Body of pancreas (tissue), 4 donors: ENCODE measurements around the gene PCMTD2. TPM values are rescaled to one million over a fixed set of nuclear protein-coding genes. Genes with fewer than 3 reads are reported as not detected.

Experiments
- ATAC-seq: fragments of 150-250 bp; one replicate; pipeline ENCODE4 v1.9.1; 2016
- DNase-seq, 4 donors: peaks; one replicate each; pipeline ENCODE4 v3.0.0-alpha.2; 2019
- H3K27ac ChIP-seq, 4 donors: fragments of 200-600 bp; sonication (generic); 1 replicate in 3 of 4; 2 replicates in 1 of 4; pipeline versions ENCODE4 v1.5.1 to v1.6.1; 2016 to 2019; ENCODE audit warnings: mild to moderate bottlenecking in 1 of 4, mixed read lengths in 1 of 4, moderate library complexity in 1 of 4
- H3K27me3 ChIP-seq, 2 donors: fragments of 200-600 bp; sonication (generic); one replicate each; pipeline ENCODE4 v1.6.0; 2016; ENCODE audit warnings: mild to moderate bottlenecking in 1 of 2
- H3K36me3 ChIP-seq, 2 donors: fragments of 200-600 bp; sonication (generic); replicated peaks in 1 of 2; 2 replicates each; pipeline ENCODE4 v1.5.1; 2016; ENCODE audit warnings: low read depth in 2 of 2; ENCODE audit not compliant: insufficient read depth in 1 of 2
- H3K4me1 ChIP-seq: fragments of 200-600 bp; sonication (generic); one replicate; pipeline ENCODE4 v1.6.0; 2016
- H3K4me3 ChIP-seq, 2 donors: fragments of 200-600 bp; sonication (generic); 1 replicate in 1 of 2; 2 replicates in 1 of 2; pipeline ENCODE4 v1.5.1; 2016 to 2019
- H3K9me3 ChIP-seq, 3 donors: fragments of 200-600 bp; sonication (generic); 1 replicate in 2 of 3; 2 replicates in 1 of 3; pipeline ENCODE4 v1.5.1; 2016
- CTCF ChIP-seq, 7 experiments: fragments of 450-650 bp in 4 of 7; fragments of 200-600 bp in 3 of 7; sonication (generic) in 3 of 7; IDR thresholded peaks; one replicate each; pipeline ENCODE4 v1.5.1; 2016 to 2019; ENCODE audit warnings: antibody characterized with exemption in 7 of 7
- POLR2A ChIP-seq, 3 donors: fragments of 450-650 bp; IDR thresholded peaks; one replicate each; pipeline ENCODE4 v1.6.1; 2016; ENCODE audit warnings: antibody characterized with exemption in 3 of 3, mild to moderate bottlenecking in 2 of 3
- WGBS, 2 donors: methylation state at CpG; one replicate each; pipeline ENCODE4 v1.1.5; 2017; 5-methylcytosine and 5-hydroxymethylcytosine counted together
- intact Hi-C: fragments of 100-400 bp; cut with DNase I; formaldehyde crosslinking; loops from one replicate; pipeline ENCODE4 v1.15.1; 2023
- total RNA-seq, 2 donors: library from RNA; depleted of rRNA; stranded (reverse); fragments of >200 nt; gene quantifications; one replicate each; pipeline ENCODE4 v1.1.0, GENCODE V29; 2016

Gene PCMTD2
- total RNA-seq, 2 donors from 2014 or later, result 25.1 to 45.9 TPM

GRCh38 chr20:64222851-64223525 lies 32.6 kb upstream of the PCMTD2 start:
- TF ChIP-seq CTCF (IDR thresholded peaks at IDR 0.05) (no peak), POLR2A (IDR thresholded peaks at IDR 0.05) (no peak)
- no peak for DNase-seq
- H3K9me3 ChIP-seq, result no peaks in the 10 kb centered on the region
- no peaks in the 10 kb centered on the region for H3K36me3 ChIP-seq
- 72 to 81% methylated on average over 18 to 20 of the region's 20 CpGs for WGBS, 2 donors
- no peaks in the 10 kb centered on the region for H3K27me3 ChIP-seq
- H3K4me1 ChIP-seq, result peaks cover 5% of the 10 kb centered on the region
- ATAC-seq, result no peak
- no peak overlapping the region for H3K4me3 ChIP-seq
- intact Hi-C loops, result no loop called here
- H3K27ac ChIP-seq, result no peak overlapping the region

DNA sequence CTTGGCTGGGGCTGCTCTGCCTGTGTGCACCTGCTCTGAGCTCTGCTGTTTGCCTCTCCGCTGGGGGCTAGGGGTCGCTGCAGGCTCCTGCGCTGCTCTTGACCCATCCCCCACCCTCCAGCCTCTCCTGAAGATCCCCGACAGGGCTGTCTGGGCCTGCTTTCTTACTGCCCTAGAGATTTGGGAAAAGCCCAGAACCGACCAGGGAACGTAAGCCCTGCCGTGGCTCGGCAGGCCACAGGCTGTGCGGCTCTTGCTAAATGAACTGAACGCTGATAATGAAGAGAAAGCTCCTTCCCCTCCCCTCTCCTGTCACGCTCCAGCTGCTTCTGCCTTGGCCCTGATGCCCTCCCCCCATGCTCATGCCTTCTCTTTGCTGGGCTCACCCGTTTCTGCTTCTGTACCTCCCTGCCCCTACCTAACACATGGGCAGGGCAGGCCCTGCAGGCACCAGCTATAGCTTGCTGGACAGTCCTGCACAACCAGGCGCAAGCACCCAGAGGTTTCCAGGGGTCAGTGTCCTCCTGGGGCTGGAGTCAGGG lies 32.0 kb upstream of the PCMTD2 start:
- ATAC-seq (no peak), DNase-seq (peak in 2 of 4 donors; percentile 12 to 18)
- intact Hi-C loops, result no loop called here
- no peaks in the 10 kb centered on the region for H3K36me3 ChIP-seq
- H3K9me3 ChIP-seq, result no peaks in the 10 kb centered on the region
- H3K27me3 ChIP-seq, result no peaks in the 10 kb centered on the region
- H3K4me1 ChIP-seq, result peaks cover 5% of the 10 kb centered on the region
- TF ChIP-seq CTCF (IDR thresholded peaks at IDR 0.05) (peak in 1 of 7 experiments; percentile 10), POLR2A (IDR thresholded peaks at IDR 0.05) (no peak)
- no peak overlapping the region for H3K4me3 ChIP-seq
- no peak overlapping the region for H3K27ac ChIP-seq
- WGBS, 2 donors, result 30 to 51% methylated on average over 6 to 13 of the region's 13 CpGs

DNA sequence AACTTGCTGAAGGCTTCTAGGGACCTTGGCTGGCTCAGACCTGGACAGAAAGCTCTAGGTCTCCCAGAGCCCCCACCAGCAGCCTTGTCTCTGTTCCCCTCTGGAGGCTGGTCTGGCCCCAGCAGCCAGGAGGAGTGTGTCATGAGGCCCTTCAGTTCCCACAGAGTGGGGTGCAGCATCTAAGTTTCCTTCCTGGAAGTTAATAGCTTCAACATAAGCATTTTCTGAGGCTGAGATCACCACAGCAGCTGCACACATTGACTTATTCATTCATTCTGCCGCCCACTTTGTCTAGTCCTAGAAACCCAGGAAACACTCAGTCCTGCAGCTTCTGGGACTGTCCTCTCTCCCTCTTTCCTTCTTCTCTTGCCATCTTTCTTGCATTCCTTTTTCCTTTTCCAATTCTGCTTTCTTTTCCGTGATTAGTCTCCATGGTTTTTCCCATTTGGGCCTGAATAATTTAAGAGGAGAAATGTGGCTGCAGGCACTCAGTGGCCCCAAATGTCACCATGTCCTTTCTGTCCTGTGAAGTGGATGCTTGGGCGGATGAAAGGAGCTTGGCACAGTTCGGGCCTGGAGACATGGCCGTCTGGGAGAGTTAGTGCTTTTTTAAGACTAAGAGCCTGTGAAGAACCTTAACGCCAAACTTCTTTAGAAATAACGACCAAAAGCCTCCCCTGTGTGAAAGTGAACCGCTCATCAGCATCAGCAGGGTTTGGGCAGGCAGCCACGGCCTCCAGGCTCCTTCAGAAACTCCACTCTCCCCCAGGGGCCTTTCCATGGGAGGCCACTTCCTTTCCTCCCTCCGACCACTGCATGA lies 31.0 kb upstream of the PCMTD2 start:
- H3K4me3 ChIP-seq, result no peak overlapping the region
- DNase-seq, result peak in 1 of 4 donors; percentile 14
- intact Hi-C loops, result no loop called here
- H3K9me3 ChIP-seq, result no peaks in the 10 kb centered on the region
- H3K27ac ChIP-seq, result peak overlapping the region in 1 of 4 donors; percentile 8
- TF ChIP-seq POLR2A (IDR thresholded peaks at IDR 0.05), result no peak
- no peaks in the 10 kb centered on the region for H3K36me3 ChIP-seq
- ATAC-seq, result no peak
- H3K27me3 ChIP-seq, result no peaks in the 10 kb centered on the region
- 61 to 70% methylated on average over 10 of the region's 10 CpGs for WGBS, 2 donors
- peaks cover 5% of the 10 kb centered on the region for H3K4me1 ChIP-seq

DNA sequence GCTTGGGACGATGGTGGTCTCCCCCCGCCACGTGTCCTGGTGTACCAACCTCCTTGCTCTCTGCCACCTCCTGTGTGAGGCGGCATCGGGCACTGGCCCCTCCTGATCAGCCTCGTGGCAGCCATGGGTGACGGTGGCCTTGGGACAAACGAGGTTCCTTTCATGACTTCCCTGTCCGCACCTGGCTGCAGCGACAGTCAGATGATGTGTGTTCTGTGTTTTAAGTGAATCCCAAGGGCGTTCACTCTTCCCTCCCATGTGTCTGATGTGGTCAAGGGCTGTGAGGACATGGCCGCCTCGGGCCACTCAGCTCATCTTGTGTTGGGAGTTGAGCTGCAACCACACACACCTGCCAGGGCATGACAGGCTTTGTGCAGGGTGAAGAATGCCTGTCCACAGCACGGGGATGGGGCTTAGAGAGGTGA lies 30.4 kb upstream of the PCMTD2 start:
- H3K36me3 ChIP-seq, result no peaks in the 10 kb centered on the region
- H3K27me3 ChIP-seq, result no peaks in the 10 kb centered on the region
- peaks cover 5% of the 10 kb centered on the region for H3K4me1 ChIP-seq
- intact Hi-C loops, result no loop called here
- WGBS, 2 donors, result 71 to 82% methylated on average over 12 to 14 of the region's 14 CpGs
- DNase-seq, result no peak
- no peak for ATAC-seq
- H3K9me3 ChIP-seq, result no peaks in the 10 kb centered on the region
- no peak overlapping the region for H3K4me3 ChIP-seq
- H3K27ac ChIP-seq, result no peak overlapping the region
- TF ChIP-seq POLR2A (IDR thresholded peaks at IDR 0.05), result no peak
- TF ChIP-seq CTCF (IDR thresholded peaks at IDR 0.05), result no peak

DNA sequence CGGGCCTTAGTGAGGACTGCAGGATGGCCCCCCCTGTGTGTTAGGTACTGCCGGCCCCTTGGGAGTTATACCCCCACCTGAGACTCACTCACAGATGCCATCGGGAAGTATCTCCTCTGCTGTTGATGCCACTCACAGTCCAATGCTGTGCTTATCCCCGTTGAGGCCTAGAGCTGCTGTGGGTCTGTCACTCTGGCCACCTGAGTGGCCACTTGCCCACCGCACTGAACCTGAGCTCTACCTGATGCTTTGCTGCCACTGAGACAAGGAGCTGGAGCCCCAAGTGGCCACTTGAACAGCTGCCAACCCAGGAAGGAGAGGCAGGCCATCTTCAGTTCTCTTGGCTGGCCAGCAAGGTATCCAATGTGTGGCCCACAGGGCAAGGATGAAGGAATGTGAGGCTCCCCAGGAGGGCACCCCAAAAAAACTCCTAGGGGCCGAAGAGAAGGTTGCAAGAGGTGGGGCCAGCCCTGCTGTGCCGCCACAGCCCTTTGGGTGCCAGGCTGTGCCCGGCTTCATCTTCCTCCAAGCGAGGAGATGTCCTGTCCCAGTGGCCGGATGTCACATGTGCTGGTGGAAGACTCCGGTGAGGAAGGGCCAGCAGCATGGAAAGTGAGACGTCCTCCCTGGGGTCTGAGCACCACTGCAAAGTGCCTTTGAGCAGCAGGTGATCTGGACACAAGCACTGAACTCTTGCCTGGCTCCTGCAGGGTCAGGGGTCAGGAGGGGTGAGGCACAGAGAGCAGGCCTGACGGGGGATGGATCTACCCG lies 29.5 kb upstream of the PCMTD2 start:
- Histone ChIP-seq H3K4me3 (no peak overlapping the region), H3K27me3 (no peaks in the 10 kb centered on the region), H3K4me1 (peaks cover 5% of the 10 kb centered on the region), H3K36me3 (no peaks in the 10 kb centered on the region), H3K27ac (no peak overlapping the region), H3K9me3 (no peaks in the 10 kb centered on the region)
- ATAC-seq (no peak), DNase-seq (no peak)
- intact Hi-C loops, result no loop called here
- no peak for TF ChIP-seq CTCF (IDR thresholded peaks at IDR 0.05)
- no peak for TF ChIP-seq POLR2A (IDR thresholded peaks at IDR 0.05)
- WGBS, 2 donors, result 80 to 82% methylated on average over 13 to 14 of the region's 14 CpGs
